Middle frontal gyrus (tissue), 1 donor: ENCODE results near the gene TP53RK.

Experiments used
- DNase-seq: peaks from one replicate; pipeline ENCODE4 v3.0.0-alpha.2; 2015; ENCODE audit warnings: low spot score; ENCODE audit errors: extremely low spot score

TP53RK gene

GRCh38 chr20:46640536-46641311 is 48.5 kb downstream of the TP53RK start:
- DNase-seq: no peak

- DNase-seq: no peak
These were observed 49.2 kb downstream of the TP53RK start for GRCh38 chr20:46640044-46640443.

- no peak for DNase-seq
These were observed 49.7 kb downstream of the TP53RK start for GRCh38 chr20:46639587-46639986.

DNA sequence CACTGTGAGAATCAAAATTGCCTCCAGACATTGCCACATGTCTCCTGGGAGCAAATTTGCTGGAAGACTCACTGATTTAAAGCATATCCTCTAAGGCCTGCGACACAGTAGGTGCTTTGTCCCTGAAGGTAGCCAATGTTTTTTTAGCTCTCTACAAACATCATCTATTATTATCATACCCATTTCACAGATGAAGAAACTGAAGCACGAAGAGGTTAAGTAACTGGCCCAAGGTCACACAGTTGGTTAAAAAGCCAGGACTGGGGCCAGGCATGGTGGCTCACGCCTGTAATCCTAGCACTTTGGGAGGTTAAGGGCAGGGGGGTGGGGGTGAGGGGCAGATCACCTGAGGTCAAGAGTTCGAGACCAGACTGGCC is 50.4 kb downstream of the TP53RK start:
- DNase-seq: no peak

- no peak for DNase-seq
These were observed 50.9 kb downstream of the TP53RK start for GRCh38 chr20:46638134-46638897.

- DNase-seq: no peak
These were observed 51.7 kb downstream of the TP53RK start for GRCh38 chr20:46637427-46638133.

DNA sequence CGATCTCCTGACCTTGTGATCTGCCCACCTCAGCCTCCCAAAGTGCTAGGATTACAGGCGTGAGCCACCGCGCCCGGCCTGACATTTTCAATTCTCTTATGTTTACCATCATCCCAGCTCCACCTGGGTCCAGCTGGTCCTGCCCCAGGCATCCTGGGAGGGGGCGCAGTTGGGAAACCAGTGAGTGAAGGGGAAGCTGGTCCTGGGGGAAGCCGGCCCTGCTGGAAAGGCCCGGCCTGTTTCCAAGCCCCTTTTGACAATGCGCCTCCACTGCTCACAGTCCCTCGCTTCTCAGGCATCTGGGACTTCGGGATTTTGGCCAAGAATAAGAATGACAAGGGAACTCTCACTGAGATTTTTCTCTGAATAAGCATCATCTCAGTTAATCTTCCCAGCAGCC is 52.2 kb downstream of the TP53RK start:
- no peak for DNase-seq

DNA sequence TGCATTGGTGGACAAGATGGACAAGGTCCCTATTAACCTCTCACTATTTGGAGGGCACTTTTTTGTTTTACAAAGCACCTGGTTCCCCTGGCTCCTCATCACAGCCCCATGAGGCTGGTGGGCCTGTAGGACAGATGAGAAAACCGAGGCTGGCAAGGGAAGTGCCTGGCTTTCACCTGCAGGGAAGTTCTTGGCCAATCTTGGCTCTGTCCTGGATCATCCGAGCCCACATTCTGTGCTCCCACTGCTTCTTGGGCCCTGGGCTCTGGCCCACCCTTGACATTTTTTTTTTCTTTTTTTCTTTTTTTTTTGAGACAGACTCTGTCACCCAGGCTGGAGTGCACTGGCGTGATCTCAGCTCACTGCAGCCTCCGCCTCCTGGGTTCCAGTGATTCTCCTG is 52.7 kb downstream of the TP53RK start:
- no peak for DNase-seq

DNA sequence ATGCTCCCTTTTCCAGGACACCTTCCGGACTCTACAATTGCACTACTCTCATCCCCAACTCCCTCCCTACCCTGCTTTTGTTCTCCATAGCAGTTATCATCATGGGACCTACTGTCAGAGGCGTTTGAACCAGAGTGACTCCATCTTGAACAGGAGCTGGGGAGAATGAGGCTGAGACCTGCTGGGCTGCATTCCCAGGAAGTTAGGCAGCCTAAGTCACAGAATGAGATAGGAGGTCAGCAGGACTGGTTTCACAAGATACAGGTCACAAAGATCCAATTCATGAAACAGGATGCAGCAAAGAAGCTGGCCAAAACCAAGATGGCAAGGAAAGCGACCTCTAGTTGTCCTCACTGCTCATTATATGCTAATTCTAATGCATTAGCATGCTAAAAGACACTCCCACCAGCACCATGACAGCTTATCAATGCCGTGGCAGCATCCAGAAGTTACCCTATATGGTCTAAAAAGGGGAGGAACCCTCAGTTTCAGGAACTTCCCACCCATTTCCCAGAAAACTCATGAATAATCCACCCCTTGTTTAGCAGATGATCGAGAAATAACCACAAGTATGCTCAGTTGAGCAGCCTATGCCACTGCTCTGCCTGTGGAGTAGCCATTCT is 53.6 kb downstream of the TP53RK start:
- no peak for DNase-seq

DNA sequence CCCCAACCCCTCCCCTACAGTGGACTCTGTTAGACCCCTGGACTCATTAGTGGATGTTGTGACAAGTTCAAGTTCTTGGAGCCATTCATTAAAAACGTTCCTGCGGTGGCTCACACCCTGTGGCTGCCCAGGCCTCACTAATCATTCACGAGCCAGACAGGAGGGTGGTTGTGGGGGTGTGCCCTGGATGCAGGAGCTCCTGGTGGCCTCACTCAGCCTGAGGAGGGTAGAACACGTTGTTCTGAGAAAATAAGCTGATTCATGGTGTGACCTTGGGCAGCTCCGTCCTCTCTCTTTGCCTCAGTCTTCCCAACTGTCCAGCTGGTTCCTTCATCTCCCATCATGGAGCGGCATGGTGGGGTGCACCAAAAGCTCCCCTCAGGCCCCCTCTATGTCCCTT is 54.7 kb downstream of the TP53RK start:
- DNase-seq: no peak
